Measurements from ENCODE around the gene GLIS1.

Gene GLIS1

DNA sequence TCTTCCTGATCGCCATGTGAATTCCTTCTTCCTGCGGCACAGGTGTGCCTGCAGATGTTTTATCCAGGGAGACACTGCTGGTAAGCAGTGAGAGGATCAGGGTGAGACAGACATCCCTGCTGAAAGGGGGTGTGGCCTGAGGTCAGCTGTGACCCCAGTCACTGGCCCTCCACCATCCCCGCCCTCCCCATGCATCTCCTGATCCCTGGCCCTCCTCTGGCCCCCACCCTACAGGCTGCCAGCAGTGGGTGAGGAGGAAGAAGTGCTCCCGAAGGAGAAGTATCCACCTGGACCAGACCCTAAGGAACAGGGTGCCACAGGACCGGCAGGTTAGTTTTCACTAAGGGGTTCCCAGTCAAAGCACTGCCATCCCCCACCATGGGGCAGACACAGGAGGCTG, 85.3 kb downstream of the GLIS1 start:
- no peak for DNase-seq
- no peak for ATAC-seq (ENCODE audit: insufficient read depth, low read depth)
- no peak for TF ChIP-seq EZH2 (IDR thresholded peaks at IDR 0.05; ENCODE audit: borderline replicate concordance, low read depth, low read length, severe bottlenecking)
- TF ChIP-seq, protein P1, sequence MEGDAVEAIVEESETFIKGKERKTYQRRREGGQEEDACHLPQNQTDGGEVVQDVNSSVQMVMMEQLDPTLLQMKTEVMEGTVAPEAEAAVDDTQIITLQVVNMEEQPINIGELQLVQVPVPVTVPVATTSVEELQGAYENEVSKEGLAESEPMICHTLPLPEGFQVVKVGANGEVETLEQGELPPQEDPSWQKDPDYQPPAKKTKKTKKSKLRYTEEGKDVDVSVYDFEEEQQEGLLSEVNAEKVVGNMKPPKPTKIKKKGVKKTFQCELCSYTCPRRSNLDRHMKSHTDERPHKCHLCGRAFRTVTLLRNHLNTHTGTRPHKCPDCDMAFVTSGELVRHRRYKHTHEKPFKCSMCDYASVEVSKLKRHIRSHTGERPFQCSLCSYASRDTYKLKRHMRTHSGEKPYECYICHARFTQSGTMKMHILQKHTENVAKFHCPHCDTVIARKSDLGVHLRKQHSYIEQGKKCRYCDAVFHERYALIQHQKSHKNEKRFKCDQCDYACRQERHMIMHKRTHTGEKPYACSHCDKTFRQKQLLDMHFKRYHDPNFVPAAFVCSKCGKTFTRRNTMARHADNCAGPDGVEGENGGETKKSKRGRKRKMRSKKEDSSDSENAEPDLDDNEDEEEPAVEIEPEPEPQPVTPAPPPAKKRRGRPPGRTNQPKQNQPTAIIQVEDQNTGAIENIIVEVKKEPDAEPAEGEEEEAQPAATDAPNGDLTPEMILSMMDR (IDR thresholded peaks at IDR 0.05; ENCODE audit: borderline replicate concordance, extremely low read depth, low read length, poor library complexity, severe bottlenecking) = no peak
- Histone ChIP-seq H3K27ac (ENCODE audit: low read length) (no peak overlapping the region), H2AFZ (ENCODE audit: low read depth, low read length) (no peak overlapping the region), H3K36me3 (ENCODE audit: insufficient read depth, low read length) (no peaks in the 10 kb centered on the region), H3K9me3 (ENCODE audit: insufficient read depth, low read length, severe bottlenecking) (no peaks in the 10 kb centered on the region), H3K79me2 (ENCODE audit: insufficient read depth, low read length) (no peaks in the 10 kb centered on the region), H3K27me3 (ENCODE audit: insufficient read depth, low read length, poor library complexity) (peaks cover 26% of the 10 kb centered on the region), H3K9ac (ENCODE audit: low read depth, low read length) (no peak overlapping the region), H4K20me1 (ENCODE audit: insufficient read depth, low read length) (no peaks in the 10 kb centered on the region; the same call in 1 of the 2 replicates), H3K4me2 (ENCODE audit: insufficient read depth, low read length) (no peak overlapping the region), H3K4me1 (ENCODE audit: insufficient read depth, low read length) (no peaks in the 10 kb centered on the region), H3K4me3 (ENCODE audit: low read depth in 1 of 2, low read length in 2 of 2) (no peak overlapping the region)

DNA sequence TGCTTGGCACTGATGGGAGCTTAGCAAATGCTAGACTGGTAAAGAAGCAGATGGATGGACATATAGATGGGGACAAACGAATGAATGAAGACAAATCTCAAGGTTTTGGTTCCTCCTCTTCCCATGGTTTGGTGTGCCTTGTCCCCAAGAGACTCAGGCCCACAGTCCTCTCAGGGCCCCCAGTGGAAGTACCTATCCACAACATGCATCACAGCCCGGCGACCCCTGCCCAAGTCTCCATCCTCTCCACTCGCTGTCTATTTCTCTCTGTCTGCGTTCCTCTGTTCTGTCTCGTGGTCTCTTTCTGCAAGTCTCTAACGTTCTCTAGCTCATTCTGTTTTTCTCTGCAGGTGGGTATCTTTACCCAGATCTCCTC, 85.8 kb downstream of the GLIS1 start:
- Histone ChIP-seq H2AFZ (ENCODE audit: low read depth, low read length) (no peak overlapping the region), H3K9ac (ENCODE audit: low read depth, low read length) (no peak overlapping the region), H3K79me2 (ENCODE audit: insufficient read depth, low read length) (no peaks in the 10 kb centered on the region), H3K4me2 (ENCODE audit: insufficient read depth, low read length) (no peak overlapping the region), H3K27me3 (ENCODE audit: insufficient read depth, low read length, poor library complexity) (peaks cover 26% of the 10 kb centered on the region), H3K27ac (ENCODE audit: low read length) (no peak overlapping the region), H4K20me1 (ENCODE audit: insufficient read depth, low read length) (no peaks in the 10 kb centered on the region; the same call in 1 of the 2 replicates), H3K4me3 (ENCODE audit: low read depth in 1 of 2, low read length in 2 of 2) (no peak overlapping the region), H3K36me3 (ENCODE audit: insufficient read depth, low read length) (no peaks in the 10 kb centered on the region), H3K4me1 (ENCODE audit: insufficient read depth, low read length) (no peaks in the 10 kb centered on the region), H3K9me3 (ENCODE audit: insufficient read depth, low read length, severe bottlenecking) (no peaks in the 10 kb centered on the region)
- DNase-seq (no peak), ATAC-seq (ENCODE audit: insufficient read depth, low read depth) (no peak)
- TF ChIP-seq, protein P1 (IDR thresholded peaks at IDR 0.05; ENCODE audit: borderline replicate concordance, extremely low read depth, low read length, poor library complexity, severe bottlenecking) = no peak
- no peak for TF ChIP-seq EZH2 (IDR thresholded peaks at IDR 0.05; ENCODE audit: borderline replicate concordance, low read depth, low read length, severe bottlenecking)

DNA sequence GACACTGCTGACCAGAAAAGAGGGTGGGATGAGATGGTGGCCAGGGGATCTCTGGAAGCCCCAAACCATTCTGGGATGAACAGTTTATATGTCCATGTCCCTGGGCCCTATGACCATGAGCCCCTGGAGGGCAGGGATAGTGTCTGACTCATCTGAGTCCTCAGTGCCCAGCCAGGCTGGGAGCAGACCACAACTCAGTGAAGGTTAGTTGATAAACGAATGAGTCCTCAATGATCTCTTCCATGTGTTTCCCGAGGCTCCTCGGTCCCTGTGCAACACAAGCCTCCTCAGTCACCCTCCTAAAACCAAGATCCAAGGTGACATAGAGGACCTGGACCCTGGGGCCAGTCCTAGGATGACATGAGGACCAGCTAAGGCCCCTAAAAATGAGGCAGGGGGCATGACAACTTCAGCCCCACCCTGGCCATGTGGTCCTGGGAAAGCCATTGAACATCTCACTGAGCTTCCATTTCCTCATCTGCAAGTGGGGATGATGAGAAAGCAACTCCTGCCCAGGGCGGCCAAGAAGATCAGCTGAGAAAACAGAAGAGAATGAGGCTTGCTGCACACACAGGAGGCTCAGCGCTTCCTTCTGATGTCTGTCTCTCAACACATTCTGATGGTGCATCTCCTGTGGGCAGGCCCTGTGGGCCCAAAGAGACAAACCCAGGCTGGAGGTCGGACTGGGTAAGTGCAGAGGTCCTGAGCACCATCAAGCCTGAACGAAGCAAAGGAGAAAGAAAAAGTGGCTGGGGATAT, 86.3 kb downstream of the GLIS1 start:
- Histone ChIP-seq H2AFZ (ENCODE audit: low read depth, low read length) (no peak overlapping the region), H3K4me3 (ENCODE audit: low read depth in 1 of 2, low read length in 2 of 2) (no peak overlapping the region), H3K27me3 (ENCODE audit: insufficient read depth, low read length, poor library complexity) (peaks cover 20% of the 10 kb centered on the region), H3K9ac (ENCODE audit: low read depth, low read length) (no peak overlapping the region), H3K4me2 (ENCODE audit: insufficient read depth, low read length) (no peak overlapping the region), H4K20me1 (ENCODE audit: insufficient read depth, low read length) (no peaks in the 10 kb centered on the region), H3K36me3 (ENCODE audit: insufficient read depth, low read length) (no peaks in the 10 kb centered on the region), H3K9me3 (ENCODE audit: insufficient read depth, low read length, severe bottlenecking) (no peaks in the 10 kb centered on the region), H3K27ac (ENCODE audit: low read length) (no peak overlapping the region), H3K4me1 (ENCODE audit: insufficient read depth, low read length) (no peaks in the 10 kb centered on the region), H3K79me2 (ENCODE audit: insufficient read depth, low read length) (no peaks in the 10 kb centered on the region)
- no peak for ATAC-seq (ENCODE audit: insufficient read depth, low read depth)
- no peak for DNase-seq
- TF ChIP-seq, protein P1 (IDR thresholded peaks at IDR 0.05; ENCODE audit: borderline replicate concordance, extremely low read depth, low read length, poor library complexity, severe bottlenecking) = no peak
- no peak for TF ChIP-seq EZH2 (IDR thresholded peaks at IDR 0.05; ENCODE audit: borderline replicate concordance, low read depth, low read length, severe bottlenecking)

Data from DND-41 (cell line).